Right lobe of liver (tissue), 4 donors: ENCODE results near the gene BRINP3.

ENCODE experiments used
- CTCF ChIP-seq, 4 donors: fragments of 200-600 bp in 3 of 4; fragments of 450-650 bp in 1 of 4; IDR thresholded peaks; one replicate each; pipeline versions ENCODE4 v1.5.1 to v1.8.0; 2016 to 2022; ENCODE audit warnings: antibody characterized with exemption in 4 of 4, mild to moderate bottlenecking in 2 of 4
- POLR2A ChIP-seq: fragments of 450-650 bp; IDR thresholded peaks from one replicate; pipeline ENCODE4 v1.6.1; 2017; ENCODE audit warnings: antibody characterized with exemption, mild to moderate bottlenecking
- donor health status: DM: no; HTN: no; CAD: no.
- donor health status: DM: no; HTN: no; CAD: no.
- donor health status: DM: no; HTN: yes; CAD: no.

DNA sequence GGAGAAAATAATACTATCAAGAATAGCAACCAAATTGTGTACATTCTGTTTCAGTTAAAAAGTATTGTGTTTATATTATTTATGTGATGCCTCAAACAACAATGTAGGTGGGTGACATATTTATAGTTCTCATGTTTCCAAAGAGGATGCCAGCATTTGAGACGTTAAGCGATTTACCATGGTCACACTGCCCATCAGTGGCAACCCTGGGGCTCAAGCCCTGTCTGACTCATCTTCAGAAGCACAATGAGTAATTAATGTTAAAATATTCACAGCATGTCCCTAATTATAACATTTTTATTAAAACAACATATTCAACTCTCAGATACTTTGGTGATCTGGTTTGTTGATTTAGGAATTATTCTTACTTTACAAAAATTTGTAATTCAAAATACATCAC lies 409.4 kb downstream of the BRINP3 start:
- no peak for TF ChIP-seq CTCF (IDR thresholded peaks at IDR 0.05)
- no peak for TF ChIP-seq POLR2A
